GM21786 (cell line): ENCODE data around the gene PMIS2.

Experiments
- ATAC-seq: cut with Tn5 transposase; IDR thresholded peaks from one replicate; pipeline ENCODE4 v1.9.1; 2021; ENCODE audit not compliant: unreplicated experiment

The PMIS2 gene

GRCh38 chr19:35585848-35586247, at the start of gene PMIS2:
PMIS2 (plus strand) TSS chr19:35586173; CDS start chr19:35586260, 87 bp downstream.
- no peak for ATAC-seq

DNA sequence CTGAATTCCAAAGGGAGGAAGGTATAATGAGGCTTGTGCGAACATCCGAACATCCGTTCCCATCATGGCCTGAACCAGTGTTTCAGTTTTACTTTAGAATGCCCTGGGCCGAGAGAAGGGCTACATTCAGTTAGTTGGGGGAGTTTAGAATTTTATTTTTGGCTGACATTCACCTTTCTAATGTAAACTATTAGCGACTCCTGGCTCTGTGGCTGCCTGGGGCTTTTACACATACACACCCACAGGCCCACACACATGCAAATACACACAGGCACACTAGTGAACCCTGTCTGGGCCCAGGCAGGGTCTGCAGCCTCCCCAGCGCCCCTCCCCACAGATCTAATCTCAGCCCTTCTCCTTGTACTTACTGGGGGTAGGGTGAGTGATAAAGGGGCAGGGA, 46.7 kb upstream of the PMIS2 start:
- no peak for ATAC-seq

- no peak for ATAC-seq
Measured at GRCh38 chr19:35539850-35540249, 46.1 kb upstream of the PMIS2 start.

DNA sequence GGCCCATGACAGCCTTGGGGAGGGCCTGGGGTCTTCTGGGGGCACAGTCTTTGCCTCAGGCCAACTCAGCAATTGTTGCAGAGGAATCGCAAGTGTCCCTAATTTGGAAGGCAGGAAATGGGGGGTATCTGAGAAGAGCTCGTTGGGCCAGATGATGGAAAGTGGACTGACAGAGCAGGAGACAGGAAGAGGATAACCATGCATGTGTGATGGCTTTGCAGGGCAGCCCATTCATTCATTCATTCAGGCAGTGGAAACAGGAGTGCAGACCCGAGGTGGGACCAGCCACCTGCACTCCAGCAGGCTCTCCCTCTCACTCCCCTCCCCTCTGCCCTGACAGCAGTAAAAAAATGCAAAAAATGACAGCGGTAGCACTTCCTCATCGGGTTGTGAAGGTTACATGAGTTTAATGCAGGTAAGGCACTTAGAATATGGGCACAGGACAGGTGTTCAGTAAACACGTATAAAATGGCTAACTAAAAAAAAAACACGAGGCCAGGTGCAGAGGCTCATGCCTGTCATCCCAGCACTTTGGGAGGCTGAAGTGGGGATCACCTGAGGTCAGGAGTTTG, 45.5 kb upstream of the PMIS2 start:
- no peak for ATAC-seq

DNA sequence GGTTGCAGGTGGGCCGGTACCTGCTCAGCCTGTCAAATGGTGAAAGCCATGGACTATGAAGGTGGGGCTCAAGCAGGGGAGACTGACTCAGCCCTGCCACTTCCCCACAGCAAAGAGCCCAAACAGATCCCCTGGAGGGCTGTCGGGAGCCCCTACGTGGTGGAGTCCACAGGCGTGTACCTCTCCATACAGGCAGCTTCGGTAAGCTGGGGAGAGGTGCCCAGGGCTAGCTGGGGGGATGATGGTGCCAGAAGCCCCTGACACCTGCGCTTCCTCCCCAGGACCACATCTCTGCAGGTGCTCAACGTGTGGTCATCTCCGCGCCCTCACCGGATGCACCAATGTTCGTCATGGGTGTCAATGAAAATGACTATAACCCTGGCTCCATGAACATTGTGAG, 43.8 kb upstream of the PMIS2 start:
- ATAC-seq, result no peak

GRCh38 chr19:35543280-35544109, 42.5 kb upstream of the PMIS2 start:
- no peak for ATAC-seq

DNA sequence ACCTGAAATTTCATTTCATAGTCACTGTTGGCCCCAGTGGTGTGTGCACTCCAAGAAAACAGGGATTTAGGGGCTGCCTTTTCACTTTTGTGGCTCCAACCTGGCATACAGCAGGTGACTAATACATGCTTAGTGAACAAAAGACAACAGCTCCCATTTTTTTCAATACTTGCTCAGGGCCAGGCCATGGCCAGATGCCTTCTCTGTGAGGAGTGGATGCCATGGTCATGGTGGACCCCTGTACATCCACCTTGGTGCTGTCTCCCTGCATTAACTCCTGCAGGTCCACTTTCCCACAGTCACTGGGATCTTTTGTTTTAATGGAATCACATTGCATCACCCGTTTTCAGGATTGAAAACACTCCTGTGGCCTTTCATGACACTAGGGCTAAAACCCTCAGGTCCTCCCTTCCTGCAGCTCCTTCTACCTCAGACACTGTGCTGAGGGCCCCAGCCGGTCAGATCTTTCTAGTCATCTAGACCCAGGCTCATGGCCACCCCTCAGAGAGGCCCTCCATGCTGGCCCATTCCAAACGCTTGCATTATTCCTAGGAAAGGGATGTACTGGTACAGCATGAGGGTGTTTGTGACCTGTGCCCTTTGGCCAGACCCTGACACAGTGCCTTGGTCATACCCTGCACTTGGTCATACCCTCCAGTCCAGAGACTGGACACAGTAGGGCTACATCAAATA, 41.7 kb upstream of the PMIS2 start:
- no peak for ATAC-seq

DNA sequence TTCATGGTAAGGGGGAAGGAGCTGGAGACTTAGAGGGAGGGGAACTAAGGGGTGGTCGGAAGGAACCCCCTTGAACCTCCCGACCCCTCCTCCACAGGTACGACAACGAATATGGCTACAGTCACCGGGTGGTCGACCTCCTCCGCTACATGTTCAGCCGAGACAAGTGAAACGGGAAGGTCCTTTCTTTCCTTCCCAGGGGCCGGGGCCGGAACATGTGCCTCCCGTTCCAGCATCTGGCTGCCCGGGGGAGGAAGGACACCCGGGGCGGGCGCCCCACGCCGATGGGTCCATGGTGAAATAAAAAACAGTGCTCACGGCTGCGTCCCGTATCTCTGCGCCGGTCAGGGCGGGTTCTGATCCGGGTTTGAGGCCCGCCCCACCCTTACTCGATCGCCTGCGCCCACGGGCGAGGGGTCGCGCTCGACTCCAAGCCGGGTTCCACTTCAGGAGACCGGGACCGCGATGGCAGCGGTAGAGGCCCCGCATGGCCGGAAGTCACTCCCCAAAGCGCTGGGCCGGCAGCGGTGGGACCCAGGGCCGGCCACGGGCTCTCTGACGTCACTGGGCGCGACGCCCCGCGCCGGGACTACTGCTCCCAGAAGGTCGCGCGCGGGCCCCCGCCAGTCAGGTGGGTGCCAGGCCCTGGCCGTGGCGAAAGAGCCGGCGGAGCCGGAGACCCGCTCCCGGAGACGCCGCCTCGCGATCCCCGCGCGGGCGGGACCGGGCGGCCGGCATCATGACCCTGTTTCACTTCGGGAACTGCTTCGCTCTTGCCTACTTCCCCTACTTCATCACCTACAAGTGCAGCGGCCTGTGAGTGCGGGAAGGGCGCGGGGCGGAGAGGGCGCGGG, 40.7 kb upstream of the PMIS2 start, which contains the start of gene TMEM147:
TMEM147 (plus strand) TSS at position 626 of the 854 bp plus-strand sequence; CDS start at position 740, 114 bp downstream.
- ATAC-seq, result peak; percentile 80

DNA sequence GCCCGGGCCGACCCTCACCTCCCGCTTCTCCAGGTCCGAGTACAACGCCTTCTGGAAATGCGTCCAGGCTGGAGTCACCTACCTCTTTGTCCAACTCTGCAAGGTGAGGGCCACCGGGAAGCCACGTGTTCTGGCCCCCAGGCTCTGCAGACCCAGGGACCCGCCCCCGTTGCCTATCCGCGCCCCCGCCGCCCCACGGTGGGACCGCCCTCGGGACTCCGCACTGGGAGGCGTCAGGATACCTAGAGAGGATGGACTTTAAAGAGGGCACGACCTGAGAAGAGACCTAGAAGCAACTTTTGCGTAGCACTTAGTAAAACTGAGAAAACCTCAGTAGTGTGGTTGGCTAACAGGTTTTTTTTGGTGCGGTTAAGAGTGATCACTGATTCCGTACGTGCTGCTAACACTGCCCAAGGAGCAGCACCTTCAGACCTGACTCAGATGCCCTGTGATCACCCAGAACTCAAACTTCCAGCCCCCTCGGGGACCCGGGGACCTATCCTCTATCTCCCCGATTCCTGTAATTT, 40.1 kb upstream of the PMIS2 start:
- peak; percentile 25 for ATAC-seq

DNA sequence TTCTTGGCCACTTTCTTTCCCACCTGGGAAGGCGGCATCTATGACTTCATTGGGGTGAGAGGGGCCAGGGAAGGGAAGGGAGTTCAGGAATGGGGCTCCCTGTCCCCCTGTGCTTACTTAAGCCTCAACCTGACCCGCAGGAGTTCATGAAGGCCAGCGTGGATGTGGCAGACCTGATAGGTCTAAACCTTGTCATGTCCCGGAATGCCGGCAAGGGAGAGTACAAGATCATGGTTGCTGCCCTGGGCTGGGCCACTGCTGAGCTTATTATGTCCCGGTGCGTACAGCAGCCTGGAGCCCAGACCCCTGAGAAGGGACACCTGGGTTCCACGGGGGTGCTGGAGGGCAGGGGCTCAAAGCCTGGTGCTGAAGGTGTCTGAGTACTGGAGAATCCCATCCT, 39.4 kb upstream of the PMIS2 start:
- no peak for ATAC-seq

DNA sequence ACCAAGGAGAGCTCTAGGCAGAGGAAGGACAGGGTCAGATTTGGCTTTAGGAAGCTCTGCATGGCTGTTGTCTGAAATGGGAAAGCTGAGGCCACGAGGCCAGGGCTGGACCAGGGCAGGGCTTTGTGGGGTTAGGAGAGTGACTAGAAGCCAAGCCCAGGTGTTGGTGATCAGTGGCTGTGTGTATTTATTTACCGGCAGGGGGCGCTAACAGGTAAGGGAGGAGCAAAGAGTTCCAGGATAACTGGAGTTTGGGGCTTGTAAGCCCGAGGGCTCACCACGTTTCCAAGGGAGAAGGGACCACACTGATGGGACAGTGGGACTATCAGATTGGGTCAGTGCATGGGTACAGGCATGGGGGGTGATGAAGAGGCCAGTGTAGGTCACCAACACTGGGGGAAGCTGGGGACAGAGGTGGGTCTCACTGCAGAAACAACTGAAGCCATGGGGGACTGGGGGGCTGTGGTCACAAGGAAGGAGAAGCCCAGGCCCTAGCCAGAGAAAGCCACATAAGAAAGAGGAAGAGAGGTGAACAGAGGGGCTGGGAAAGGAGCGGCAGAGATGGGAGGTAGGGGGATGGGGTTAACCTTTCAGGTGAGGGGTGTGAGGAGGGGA, 36.7 kb upstream of the PMIS2 start:
- ATAC-seq, result no peak

DNA sequence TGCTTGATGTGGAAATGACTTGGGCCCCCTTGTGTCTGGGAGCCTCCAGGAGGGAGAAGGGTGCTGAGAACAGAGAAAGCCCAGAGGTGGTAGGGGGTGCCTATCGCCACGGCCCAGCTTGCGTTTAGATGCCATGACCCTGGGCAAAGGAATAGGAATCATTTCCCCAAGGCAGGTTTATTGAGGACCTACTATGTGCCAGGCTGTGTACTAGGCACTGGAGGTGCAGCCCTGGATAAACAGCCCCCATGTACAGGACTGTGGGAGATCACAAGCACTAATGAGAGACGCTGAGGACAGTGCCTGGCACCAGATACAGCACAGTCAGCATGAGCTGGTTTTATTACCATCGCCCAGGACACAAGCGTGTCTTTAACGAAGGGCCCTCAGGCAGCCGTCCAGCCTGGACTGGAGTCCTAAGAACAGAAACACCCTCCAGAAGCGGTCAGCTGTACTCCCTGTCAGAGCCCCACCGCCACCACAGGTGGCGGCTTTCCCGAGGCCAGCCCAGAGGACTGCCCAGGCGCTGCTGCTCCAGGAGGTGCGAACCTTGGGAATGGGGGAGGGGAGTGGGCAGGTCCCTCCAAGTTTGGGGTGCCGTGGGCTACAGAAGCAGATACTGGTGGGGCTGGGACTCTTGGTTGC, 36.0 kb upstream of the PMIS2 start:
- ATAC-seq, result no peak

DNA sequence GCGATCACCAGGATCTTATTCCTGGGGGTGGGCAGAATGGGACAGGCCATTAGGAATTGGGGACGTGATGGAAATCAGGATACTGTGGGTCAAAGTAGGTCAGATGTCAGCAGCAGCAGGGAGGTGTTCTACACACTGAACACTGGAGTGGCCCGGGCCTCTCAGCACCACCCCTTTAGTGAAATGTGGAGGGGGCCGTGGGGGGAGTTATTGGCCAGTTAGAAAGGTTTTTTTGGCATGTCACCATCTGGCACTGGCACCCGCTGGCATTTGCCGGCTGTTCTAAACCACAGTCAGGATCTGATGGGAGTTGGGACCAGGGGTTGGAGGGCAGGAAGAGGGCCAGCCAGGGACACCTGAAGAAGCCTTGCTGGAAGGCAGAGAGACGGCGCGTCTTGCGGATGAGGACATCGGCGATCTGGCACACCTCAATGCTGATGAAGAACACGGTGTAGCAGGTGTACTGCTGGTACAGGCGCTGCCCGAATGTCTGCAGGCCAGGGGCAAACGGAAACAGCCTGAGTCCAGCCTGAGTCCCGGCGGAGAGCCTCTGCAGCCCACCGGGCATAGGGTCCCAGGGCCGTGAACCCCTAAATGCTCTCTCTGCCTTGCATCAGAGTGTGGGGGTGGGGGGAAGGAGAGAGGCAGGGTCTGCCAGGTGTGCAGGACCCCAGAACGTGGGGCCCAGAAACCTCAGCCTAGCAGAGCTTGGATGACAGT, 34.7 kb upstream of the PMIS2 start:
- ATAC-seq, result no peak

- no peak for ATAC-seq
Measured at GRCh38 chr19:35552534-35553384, 33.2 kb upstream of the PMIS2 start.

DNA sequence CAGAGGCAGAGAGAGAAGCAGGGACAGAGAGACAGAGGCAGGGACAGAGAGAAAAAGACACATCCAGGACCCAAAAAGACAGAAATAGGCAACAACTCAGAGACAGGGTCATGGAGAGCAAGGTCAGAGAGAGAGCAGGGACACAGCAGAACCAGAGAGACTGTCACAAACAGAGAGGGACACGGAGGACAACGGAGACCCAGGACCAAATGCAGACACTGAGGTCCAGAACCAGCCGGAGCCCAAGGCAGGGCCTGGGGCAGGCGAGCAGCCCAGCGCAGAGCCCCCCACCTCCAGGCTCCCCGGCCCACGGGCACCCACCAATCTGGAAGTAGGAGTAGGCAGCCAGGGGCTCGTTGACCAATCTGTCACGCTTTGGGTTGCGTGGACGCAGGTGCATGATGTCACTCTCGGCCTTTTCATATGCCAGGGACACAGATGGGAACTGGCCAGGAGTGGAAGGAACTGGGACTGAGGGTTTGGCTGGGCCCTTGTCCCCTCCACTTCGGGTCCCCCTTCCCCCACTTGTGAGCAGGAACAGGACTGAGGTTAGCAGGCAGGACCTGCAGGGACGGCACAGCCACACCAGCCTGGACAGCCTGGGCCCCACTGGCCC, 32.5 kb upstream of the PMIS2 start:
- ATAC-seq, result no peak

DNA sequence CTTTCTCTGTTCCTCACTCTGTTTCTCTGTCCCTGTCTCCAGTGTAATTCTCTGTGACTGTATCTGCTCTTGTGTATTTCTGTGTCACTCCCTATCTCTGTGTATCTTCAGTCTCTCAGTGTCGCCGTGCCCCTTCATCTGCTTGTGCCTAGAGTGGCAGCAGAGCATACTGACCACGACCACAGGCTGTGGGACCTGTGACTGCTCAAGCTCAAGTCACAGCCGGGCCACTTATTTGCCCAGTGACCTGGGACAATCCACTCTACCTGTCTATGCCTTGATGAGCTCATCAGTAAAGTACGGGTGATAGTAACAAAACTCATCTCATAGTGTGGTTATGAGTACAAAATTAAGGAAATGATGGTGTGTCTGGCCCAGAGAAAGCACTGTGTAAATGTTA, 31.9 kb upstream of the PMIS2 start:
- ATAC-seq, result no peak

GRCh38 chr19:35555301-35556005, 30.5 kb upstream of the PMIS2 start:
- no peak for ATAC-seq
